ENCODE results near the gene LTBP1.
"Not testable (repeated sequence)": the region's sequence is repeated elsewhere in the genome, so short reads cannot be mapped to it uniquely, and the experiment has no call there.

The LTBP1 gene

GRCh38 chr2:33432871-33433270 lies 486.1 kb downstream of the LTBP1 start:
- DNase-seq (ENCODE audit: low spot score) = no peak

DNA sequence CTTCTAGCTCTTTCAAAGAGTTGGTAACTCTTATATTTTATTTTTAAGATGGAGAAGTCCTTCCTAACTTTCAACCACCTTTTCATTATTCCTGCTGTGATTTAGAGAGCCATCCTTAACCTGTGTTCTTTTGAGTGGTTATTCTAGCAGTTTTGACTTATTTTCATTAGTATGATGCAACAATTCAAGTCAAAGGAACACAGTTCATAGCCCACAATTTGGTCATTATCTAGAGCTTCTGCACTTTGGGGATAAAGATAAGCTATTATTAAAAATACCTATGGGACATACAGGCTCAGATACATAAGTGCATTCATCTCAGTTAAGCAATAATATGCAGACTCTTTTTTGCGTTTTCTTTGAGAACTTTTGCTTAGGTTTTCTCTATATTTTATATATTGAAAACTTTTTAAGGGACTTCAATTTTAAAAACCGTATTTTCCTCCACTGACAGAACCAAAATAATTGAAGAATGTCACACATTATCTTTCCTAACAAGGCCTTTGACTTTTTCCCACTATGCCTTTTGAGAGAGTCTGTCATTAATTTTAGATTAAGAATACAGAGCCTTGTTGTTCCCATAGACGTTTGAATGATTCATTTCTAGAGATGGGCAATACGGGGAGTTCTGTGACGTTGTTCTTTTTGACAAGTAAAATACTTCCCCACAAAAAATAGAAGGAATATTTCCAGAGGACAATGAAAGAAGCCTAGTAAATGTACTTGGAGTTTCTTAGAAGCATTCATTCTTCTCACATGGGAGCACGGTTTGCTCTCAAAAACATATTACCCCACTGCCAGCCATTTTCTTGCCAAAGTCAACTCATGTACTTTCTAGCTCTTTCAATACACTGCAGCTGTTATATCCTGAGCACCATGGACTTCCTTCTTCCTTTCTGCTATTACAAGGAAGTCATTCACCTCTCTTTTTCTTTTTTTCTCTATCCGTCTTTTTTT lies 486.8 kb downstream of the LTBP1 start:
- no peak for DNase-seq (ENCODE audit: low spot score)

DNA sequence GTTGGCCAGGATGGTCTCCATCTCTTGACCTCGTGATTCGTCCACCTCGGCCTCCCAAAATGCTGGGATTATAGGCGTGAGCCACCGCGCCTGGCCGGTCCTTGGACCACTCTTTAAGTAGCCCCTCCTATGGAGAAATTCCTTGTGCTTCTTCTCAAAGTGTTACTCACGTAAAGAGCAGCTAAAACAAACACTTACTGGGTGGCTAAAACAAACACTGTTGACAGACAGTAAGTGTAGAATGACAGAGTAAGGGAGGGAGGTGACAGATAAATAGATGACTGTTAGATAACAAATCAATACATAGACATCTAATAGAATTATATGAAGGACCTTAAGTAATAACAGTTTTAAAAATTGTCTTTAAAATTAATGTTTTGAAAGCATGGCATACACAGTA lies 488.8 kb downstream of the LTBP1 start:
- no peak for DNase-seq (ENCODE audit: low spot score)

DNA sequence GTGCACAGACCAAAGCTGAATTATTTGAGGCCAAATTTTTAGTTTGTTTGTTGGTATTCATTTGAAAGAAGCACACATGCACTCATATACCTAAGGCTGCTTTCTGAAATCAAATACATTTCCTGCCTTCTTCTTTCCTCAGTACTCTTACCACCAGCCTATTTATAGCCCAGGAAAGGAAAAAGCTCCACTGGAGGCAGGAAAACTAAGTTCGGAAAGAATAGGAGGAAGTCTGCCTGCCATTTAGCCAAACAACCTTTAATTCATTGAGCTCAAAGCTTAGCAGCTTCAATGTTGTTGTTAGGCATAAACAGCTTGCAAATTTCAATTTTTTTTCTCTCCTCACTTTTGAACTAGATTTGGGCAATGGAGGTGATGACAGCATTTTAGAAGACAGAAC lies 489.3 kb downstream of the LTBP1 start:
- DNase-seq (ENCODE audit: low spot score) = no peak

- peak; percentile 73 for DNase-seq (ENCODE audit: low spot score)
These were observed 490.5 kb downstream of the LTBP1 start for GRCh38 chr2:33437297-33437696.

- no peak for DNase-seq (ENCODE audit: low spot score)
These were observed 491.1 kb downstream of the LTBP1 start for GRCh38 chr2:33437815-33438214.

DNA sequence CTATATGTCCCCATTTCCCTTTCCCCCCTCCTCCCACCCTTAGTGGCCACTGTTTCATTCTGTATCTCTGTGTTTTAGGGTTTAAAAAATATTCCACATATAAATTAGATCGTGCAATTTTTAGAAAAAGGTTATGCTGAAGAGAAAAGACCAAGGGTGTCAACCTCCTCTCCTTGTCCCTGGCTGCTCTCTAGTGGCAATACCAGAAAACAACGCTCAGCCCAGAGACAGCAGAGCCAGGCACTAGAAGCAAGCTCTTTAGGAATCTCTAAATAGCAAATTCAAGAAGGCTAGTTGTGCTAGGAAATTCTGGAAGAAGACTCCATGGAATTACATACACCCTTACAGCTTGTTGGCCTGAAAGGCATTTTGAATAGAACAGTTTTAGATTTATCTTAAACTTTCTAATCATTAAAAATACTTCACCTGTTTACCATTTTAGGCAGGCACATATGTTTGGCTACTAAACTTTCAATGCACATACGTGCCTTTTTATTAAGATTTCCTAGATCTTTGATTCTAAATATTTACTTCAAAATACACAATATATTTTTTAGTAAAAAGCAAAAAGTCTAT lies 494.6 kb downstream of the LTBP1 start:
- DNase-seq (ENCODE audit: low spot score) = peak; percentile 65

GRCh38 chr2:33442052-33442451 lies 495.3 kb downstream of the LTBP1 start:
- not testable (repeated sequence) for DNase-seq (ENCODE audit: low spot score)

GRCh38 chr2:33442528-33443079 lies 495.9 kb downstream of the LTBP1 start:
- DNase-seq (ENCODE audit: low spot score) = no peak

- no peak for DNase-seq (ENCODE audit: low spot score)
These were observed 496.6 kb downstream of the LTBP1 start for GRCh38 chr2:33443274-33443829.

DNA sequence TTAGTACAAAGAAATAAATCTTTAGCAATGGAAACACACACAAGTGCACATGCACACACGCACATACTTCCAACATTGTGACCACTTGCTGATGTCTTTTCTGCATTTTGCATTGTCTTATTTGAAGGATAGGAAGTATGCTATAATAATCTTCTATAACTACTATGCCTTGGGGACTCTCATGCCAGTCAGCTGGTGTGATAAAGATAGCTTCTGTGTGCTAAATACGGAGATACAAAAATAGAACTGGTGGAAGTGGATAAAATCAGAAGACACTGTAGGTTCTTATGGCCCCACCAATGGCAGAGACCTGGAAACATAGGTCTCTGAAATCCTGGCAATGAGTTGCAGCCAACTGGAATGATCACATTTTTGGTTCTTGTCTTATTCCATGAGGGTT lies 498.2 kb downstream of the LTBP1 start:
- DNase-seq (ENCODE audit: low spot score) = no peak

- no peak for DNase-seq (ENCODE audit: low spot score)
These were observed 501.6 kb downstream of the LTBP1 start for GRCh38 chr2:33448220-33448899.

All from hepatic stellate cell (primary cell).